ENCODE measurements around the gene BCAT1. TPM values are rescaled to one million over a fixed set of nuclear protein-coding genes. Genes with fewer than 3 reads are reported as not detected.

The BCAT1 gene
- total and polyA plus RNA-seq, 2 of the 8 experiments (the other 6 are each of a cell fraction or from before 2014, with no cell fraction given): 19.7 to 263 TPM

- H3K4ac ChIP-seq (replicated peaks; ENCODE audit: insufficient read length, low read depth, low read length): no peak overlapping the region
- ChIA-PET CTCF (ENCODE audit: partially characterized antibody) (interaction anchor here (0.7 to 1.8 kb wide), 5 partner anchors 65 to 139 kb away, joined by 3 to 10 read pairs (median 5); no protein-coding TSS in a partner anchor), POLR2A (ENCODE audit: partially characterized antibody) (no interaction called here)
- H3K79me1 ChIP-seq (ENCODE audit: low read depth, low read length): no peaks in the 10 kb centered on the region
- no peak overlapping the region for H2BK15ac ChIP-seq (ENCODE audit: low read length)
- H4K8ac ChIP-seq (ENCODE audit: extremely low read depth, insufficient read depth, low read length): no peak overlapping the region
- H3K4me1 ChIP-seq (replicated peaks in 1 of 4; ENCODE audit: control insufficient read depth in 3 of 4, insufficient read depth in 4 of 4, low read length in 3 of 4): 0 out of 7 replicates have a peak, but pooled peaks cover 0 to 2% (median 0%) of the 10 kb centered on the region in 4 experiments
- H2BK5ac ChIP-seq (ENCODE audit: low read depth, low read length): no peak overlapping the region
- H3K4me2 ChIP-seq (ENCODE audit: insufficient read depth in 1 of 2, low read depth in 2 of 2, low read length in 2 of 2): no peak overlapping the region
- no peaks in the 10 kb centered on the region for H4K20me1 ChIP-seq (replicated peaks in 1 of 2; ENCODE audit: control insufficient read depth in 1 of 2, insufficient read depth in 2 of 2, low read length in 2 of 2)
- H2BK12ac ChIP-seq (ENCODE audit: low read depth, low read length): no peak overlapping the region
- H2AFZ ChIP-seq (ENCODE audit: low read length): no peak overlapping the region
- WGBS, 2 experiments (ENCODE audit: extremely low coverage in 1 of 2, insufficient coverage in 1 of 2, insufficient read length in 1 of 2, insufficient replicate concordance in 2 of 2, low coverage in 1 of 2, low lambda C conversion rate in 2 of 2, missing lambda C conversion rate in 1 of 2): 87% methylated on average over 8 of the region's 8 CpGs; no CpG with 5 or more reads in 1 of the 2 experiments
- H3K23ac ChIP-seq (ENCODE audit: insufficient read length): no peak overlapping the region
- no peak for DNase-seq (ENCODE audit: low read depth in 1 of 2, low spot score in 2 of 2)
- H4K5ac ChIP-seq (ENCODE audit: insufficient read length, low read depth, low read length): no peak overlapping the region
- H3K9me3 ChIP-seq (ENCODE audit: insufficient read depth in 2 of 2, low read depth in 1 of 2, low read length in 1 of 2): no peaks in the 10 kb centered on the region
- no peaks in the 10 kb centered on the region for H3K36me3 ChIP-seq (ENCODE audit: control insufficient read depth in 2 of 4, insufficient read depth in 4 of 4, low read length in 3 of 4)
- H3K9ac ChIP-seq (replicated peaks in 1 of 4; ENCODE audit: extremely low read depth in 1 of 4, low read depth in 3 of 4, low read length in 3 of 4): no peak overlapping the region
- H4K91ac ChIP-seq (replicated peaks; ENCODE audit: insufficient read length, low read length): no peak overlapping the region
- no peak overlapping the region for H3K56ac ChIP-seq (replicated peaks; ENCODE audit: insufficient read length, low read depth, low read length)
- H3K79me2 ChIP-seq (ENCODE audit: control insufficient read depth in 1 of 2, insufficient read depth in 2 of 2, low read length in 2 of 2): no peaks in the 10 kb centered on the region
- H3K27me3 ChIP-seq (replicated peaks in 1 of 4; ENCODE audit: control insufficient read depth in 3 of 4, extremely low read depth in 1 of 4, insufficient read depth in 3 of 4, low read length in 3 of 4): no peaks in the 10 kb centered on the region
- no peak overlapping the region for H3K14ac ChIP-seq (ENCODE audit: insufficient read length)
- no peaks in the 10 kb centered on the region for H3K23me2 ChIP-seq (ENCODE audit: low read depth, low read length)
- no peak overlapping the region for H3K18ac ChIP-seq (ENCODE audit: extremely low read depth, low read length)
- no peak overlapping the region for H2AK5ac ChIP-seq (ENCODE audit: low read depth, low read length)
- H2BK20ac ChIP-seq (ENCODE audit: low read length): no peak overlapping the region
- no peak overlapping the region for H2BK120ac ChIP-seq (replicated peaks; ENCODE audit: low read depth, low read length)
- TF ChIP-seq TEAD4 (IDR thresholded peaks at IDR 0.05; ENCODE audit: low read depth, low read length) (no peak), GTF2F1 (IDR thresholded peaks at IDR 0.05; ENCODE audit: borderline replicate concordance, low read depth, low read length) (no peak), CEBPB (IDR thresholded peaks at IDR 0.05; ENCODE audit: low read depth, low read length) (no peak), SP2 (IDR thresholded peaks at IDR 0.05; ENCODE audit: low read length) (no peak), CTCF (IDR thresholded peaks at IDR 0.05; ENCODE audit: control extremely low read depth in 1 of 3, insufficient read depth in 1 of 3, low read depth in 1 of 3, low read length in 3 of 3) (no peak), SAP30 (IDR thresholded peaks at IDR 0.05; ENCODE audit: insufficient read depth, insufficient replicate concordance, low read length) (no peak), PHF8 (conservative IDR thresholded peaks at IDR 0.05; ENCODE audit: low read depth, low read length) (no peak), ZNF274 (IDR thresholded peaks at IDR 0.05; ENCODE audit: borderline replicate concordance, extremely low read depth, low read length) (no peak), CHD2 (IDR thresholded peaks at IDR 0.05; ENCODE audit: low read length) (no peak), SUZ12 (IDR thresholded peaks at IDR 0.05; ENCODE audit: low read length) (no peak), POLR2A (IDR thresholded peaks at IDR 0.05; ENCODE audit: control extremely low read depth in 1 of 2, low read depth in 2 of 2, low read length in 2 of 2) (no peak)
- no peak overlapping the region for H3K4me3 ChIP-seq (ENCODE audit: extremely low read depth in 1 of 4, insufficient read depth in 2 of 4, low read depth in 3 of 4, low read length in 4 of 4)
- no peak overlapping the region for H3K27ac ChIP-seq (ENCODE audit: low read depth, low read length)
- FAIRE-seq: no peak
Measured at GRCh38 chr12:24996102-24996797, 47.3 kb upstream of the BCAT1 start.

Data from H1 (cell line).